H9 (cell line): ENCODE data around the gene LAMA3. TPM values are rescaled to one million over a fixed set of nuclear protein-coding genes. Genes with fewer than 3 reads are reported as not detected.

Source experiments
- DNase-seq: peaks from one replicate; pipeline ENCODE4 v3.0.0-alpha.2; 2017
- H2AFZ ChIP-seq: one replicate; pipeline ENCODE4 v1.6.1; 2013; ENCODE audit warnings: mild to moderate bottlenecking, low read length, control low read depth, moderate library complexity
- H2AK5ac ChIP-seq: 2 replicates; pipeline ENCODE4 v1.6.1; 2013; ENCODE audit warnings: low read length, control low read depth, mixed read lengths; ENCODE audit not compliant: insufficient read length
- H2BK120ac ChIP-seq: one replicate; pipeline ENCODE4 v1.6.1; 2013; ENCODE audit warnings: low read depth, mild to moderate bottlenecking, low read length, control low read depth, inconsistent platforms; ENCODE audit not compliant: poor library complexity, severe bottlenecking
- H2BK12ac ChIP-seq: 2 replicates; pipeline ENCODE4 v1.6.1; 2013; ENCODE audit warnings: low read length, control low read depth, mixed read lengths, low read depth; ENCODE audit not compliant: insufficient read length
- H2BK15ac ChIP-seq: 2 replicates; pipeline ENCODE4 v1.6.1; 2013; ENCODE audit warnings: low read depth, low read length, control low read depth
- H2BK20ac ChIP-seq: one replicate; pipeline ENCODE4 v1.6.1; 2013; ENCODE audit warnings: low read depth, mild to moderate bottlenecking, low read length, control low read depth, inconsistent platforms; ENCODE audit not compliant: poor library complexity, severe bottlenecking
- H2BK5ac ChIP-seq: 2 replicates; pipeline ENCODE4 v1.6.1; 2013; ENCODE audit warnings: low read length, control low read depth, mixed read lengths; ENCODE audit not compliant: insufficient read length
- H3K14ac ChIP-seq: 2 replicates; pipeline ENCODE4 v1.6.1; 2013; ENCODE audit warnings: low read length, control low read depth; ENCODE audit not compliant: insufficient read depth
- H3K18ac ChIP-seq: 2 replicates; pipeline ENCODE4 v1.6.1; 2013; ENCODE audit warnings: low read depth, mild to moderate bottlenecking, mixed read lengths, low read length, control low read depth; ENCODE audit not compliant: insufficient read length
- H3K23ac ChIP-seq: 2 replicates; pipeline ENCODE4 v1.6.1; 2013; ENCODE audit warnings: low read length, control low read depth, mixed read lengths, low read depth; ENCODE audit not compliant: insufficient read length
- H3K23me2 ChIP-seq: 2 replicates; pipeline ENCODE4 v1.6.1; 2013; ENCODE audit warnings: low read depth, mild to moderate bottlenecking, mixed read lengths, low read length, control low read depth; ENCODE audit not compliant: insufficient read length, poor library complexity, severe bottlenecking
- H3K27ac ChIP-seq: 2 replicates; pipeline ENCODE4 v1.5.1; 2013; ENCODE audit warnings: low read length, control low read depth, mixed read lengths, low read depth; ENCODE audit not compliant: insufficient read length
- H3K27me3 ChIP-seq: 2 replicates; pipeline ENCODE4 v1.6.1; 2013; ENCODE audit warnings: low read length, control low read depth, inconsistent platforms; ENCODE audit not compliant: insufficient read depth
- H3K4ac ChIP-seq: 2 replicates; pipeline ENCODE4 v1.6.1; 2013; ENCODE audit warnings: low read depth, mild to moderate bottlenecking, control low read depth, inconsistent platforms, low read length, moderate library complexity
- H3K4me1 ChIP-seq: 2 replicates; pipeline ENCODE4 v1.6.1; 2013; ENCODE audit warnings: low read length, control low read depth, inconsistent platforms; ENCODE audit not compliant: insufficient read depth
- H3K4me2 ChIP-seq: 2 replicates; pipeline ENCODE4 v1.6.1; 2013; ENCODE audit warnings: low read length, control low read depth, mixed read lengths; ENCODE audit not compliant: insufficient read length, insufficient read depth
- H3K56ac ChIP-seq: 2 replicates; pipeline ENCODE4 v1.6.1; 2013; ENCODE audit warnings: low read depth, mild to moderate bottlenecking, mixed read lengths, low read length, control low read depth; ENCODE audit not compliant: insufficient read length
- H3K79me1 ChIP-seq: 2 replicates; pipeline ENCODE4 v1.6.1; 2013; ENCODE audit warnings: low read depth, mild to moderate bottlenecking, moderate library complexity, low read length, control low read depth, inconsistent platforms; ENCODE audit not compliant: insufficient read depth, poor library complexity, severe bottlenecking
- H3K79me2 ChIP-seq: 2 replicates; pipeline ENCODE4 v1.6.1; 2013; ENCODE audit warnings: low read length, control low read depth, inconsistent platforms; ENCODE audit not compliant: insufficient read depth
- H3K9ac ChIP-seq: 2 replicates; pipeline ENCODE4 v1.6.1; 2013; ENCODE audit warnings: low read length, control low read depth, mixed read lengths; ENCODE audit not compliant: insufficient read length; ENCODE audit errors: extremely low read depth
- H3K9me3 ChIP-seq: one replicate; pipeline ENCODE4 v1.6.1; 2013; ENCODE audit warnings: low read depth, low read length, inconsistent platforms; ENCODE audit not compliant: control insufficient read depth
- H3T11ph ChIP-seq: one replicate; pipeline ENCODE4 v1.6.1; 2013; ENCODE audit warnings: mild to moderate bottlenecking, low read length, control low read depth, inconsistent platforms
- H4K20me1 ChIP-seq: one replicate; pipeline ENCODE4 v1.6.1; 2013; ENCODE audit not compliant: control insufficient read depth, insufficient read length, insufficient read depth
- H4K5ac ChIP-seq: 2 replicates; pipeline ENCODE4 v1.6.1; 2013; ENCODE audit warnings: low read depth, mild to moderate bottlenecking, mixed read lengths, low read length, control low read depth; ENCODE audit not compliant: insufficient read length
- H4K8ac ChIP-seq: replicated peaks from 2 replicates; pipeline ENCODE4 v1.6.1; 2013; ENCODE audit warnings: low read length, control low read depth, mixed read lengths, low read depth; ENCODE audit not compliant: insufficient read length
- H4K91ac ChIP-seq: 2 replicates; pipeline ENCODE4 v1.6.1; 2013; ENCODE audit warnings: low read depth, mild to moderate bottlenecking, moderate library complexity, mixed read lengths, low read length, control low read depth; ENCODE audit not compliant: insufficient read length
- H3K27ac Mint-ChIP-seq, 3 experiments: 2 replicates in 2 of 3; 3 replicates in 1 of 3; pipeline ENCODE4 v1.8.0; 2020 to 2021; ENCODE audit warnings: mixed read lengths in 3 of 3, mild to moderate bottlenecking in 1 of 3, moderate library complexity in 1 of 3
- H3K27me3 Mint-ChIP-seq: 2 replicates; pipeline ENCODE4 v1.8.0; 2021; ENCODE audit warnings: low read depth, mild to moderate bottlenecking, moderate library complexity, mixed read lengths
- H3K36me3 Mint-ChIP-seq, 3 experiments: 2 replicates in 2 of 3; 3 replicates in 1 of 3; pipeline ENCODE4 v1.8.0; 2020 to 2021; ENCODE audit warnings: low read depth in 3 of 3, mixed read lengths in 3 of 3; ENCODE audit not compliant: insufficient read depth in 1 of 3
- H3K4me1 Mint-ChIP-seq, 2 experiments: 2 replicates each; pipeline ENCODE4 v1.8.0; 2020; ENCODE audit warnings: mixed read lengths in 2 of 2
- H3K4me3 Mint-ChIP-seq, 2 experiments: 2 replicates in 1 of 2; 3 replicates in 1 of 2; pipeline ENCODE4 v1.8.0; 2020 to 2021; ENCODE audit warnings: mild to moderate bottlenecking in 2 of 2, mixed read lengths in 2 of 2, moderate library complexity in 1 of 2
- H3K9me3 Mint-ChIP-seq, 2 experiments: 2 replicates in 1 of 2; 3 replicates in 1 of 2; pipeline ENCODE4 v1.8.0; 2020; ENCODE audit warnings: mild to moderate bottlenecking in 2 of 2, mixed read lengths in 2 of 2, moderate library complexity in 1 of 2
- whole genome bisulfite sequencing: extraction: QIAGEN DNeasy Blood & Tissue Kit; methylation state at CpG from one replicate; pipeline ENCODE4 v1.1.7; 2013; ENCODE audit warnings: missing lambda C conversion rate, low lambda C conversion rate, mixed read lengths; ENCODE audit not compliant: insufficient read length; ENCODE audit errors: extremely low coverage; 5-methylcytosine and 5-hydroxymethylcytosine counted together
- total RNA-seq: library from RNA; stranded (reverse); gene quantifications from 2 replicates; pipeline ENCODE4 v1.2.1, GENCODE V29; 2021
- TF ChIP-seq, protein P1 (sequence below): fragments of 200-600 bp; sonication (generic); conservative IDR thresholded peaks from 3 replicates; pipeline ENCODE4 v1.8.0; 2021; ENCODE audit warnings: antibody characterized with exemption, mild to moderate bottlenecking

Gene LAMA3
- total RNA-seq, 1 experiment from 2014 or later, result 0.33 TPM

GRCh38 chr18:23832911-23833310 is 143.7 kb downstream of the LAMA3 start:
- no peak overlapping the region for H3K27ac ChIP-seq
- no peak overlapping the region for H3K4ac ChIP-seq
- Mint-ChIP-seq H3K27ac (no peak overlapping the region), H3K4me1 (no peaks in the 10 kb centered on the region; a peak in 1 of 4 replicates), H3K9me3 (no peaks in the 10 kb centered on the region), H3K27me3 (no peaks in the 10 kb centered on the region), H3K4me3 (no peak overlapping the region), H3K36me3 (no peaks in the 10 kb centered on the region)
- no peaks in the 10 kb centered on the region for H3K79me2 ChIP-seq
- H2BK12ac ChIP-seq, result no peak overlapping the region
- no peaks in the 10 kb centered on the region for H3K79me1 ChIP-seq
- H4K8ac ChIP-seq, result no peak overlapping the region
- DNase-seq, result no peak
- H2BK120ac ChIP-seq, result no peak overlapping the region
- no peak overlapping the region for H2BK20ac ChIP-seq
- no peaks in the 10 kb centered on the region for H3K27me3 ChIP-seq
- TF ChIP-seq, protein P1, sequence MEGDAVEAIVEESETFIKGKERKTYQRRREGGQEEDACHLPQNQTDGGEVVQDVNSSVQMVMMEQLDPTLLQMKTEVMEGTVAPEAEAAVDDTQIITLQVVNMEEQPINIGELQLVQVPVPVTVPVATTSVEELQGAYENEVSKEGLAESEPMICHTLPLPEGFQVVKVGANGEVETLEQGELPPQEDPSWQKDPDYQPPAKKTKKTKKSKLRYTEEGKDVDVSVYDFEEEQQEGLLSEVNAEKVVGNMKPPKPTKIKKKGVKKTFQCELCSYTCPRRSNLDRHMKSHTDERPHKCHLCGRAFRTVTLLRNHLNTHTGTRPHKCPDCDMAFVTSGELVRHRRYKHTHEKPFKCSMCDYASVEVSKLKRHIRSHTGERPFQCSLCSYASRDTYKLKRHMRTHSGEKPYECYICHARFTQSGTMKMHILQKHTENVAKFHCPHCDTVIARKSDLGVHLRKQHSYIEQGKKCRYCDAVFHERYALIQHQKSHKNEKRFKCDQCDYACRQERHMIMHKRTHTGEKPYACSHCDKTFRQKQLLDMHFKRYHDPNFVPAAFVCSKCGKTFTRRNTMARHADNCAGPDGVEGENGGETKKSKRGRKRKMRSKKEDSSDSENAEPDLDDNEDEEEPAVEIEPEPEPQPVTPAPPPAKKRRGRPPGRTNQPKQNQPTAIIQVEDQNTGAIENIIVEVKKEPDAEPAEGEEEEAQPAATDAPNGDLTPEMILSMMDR, result no peak
- H3K4me2 ChIP-seq, result no peak overlapping the region
- H3T11ph ChIP-seq, result no peak overlapping the region
- no CpG with 5 or more reads among the region's 3 CpGs for WGBS
- H3K9me3 ChIP-seq, result no peaks in the 10 kb centered on the region
- H2AK5ac ChIP-seq, result no peak overlapping the region
- H3K9ac ChIP-seq, result no peak overlapping the region
- no peak overlapping the region for H3K23ac ChIP-seq
- no peak overlapping the region for H2BK5ac ChIP-seq
- no peaks in the 10 kb centered on the region for H3K4me1 ChIP-seq
- H4K5ac ChIP-seq, result no peak overlapping the region
- no peaks in the 10 kb centered on the region for H4K20me1 ChIP-seq
- H3K23me2 ChIP-seq, result no peaks in the 10 kb centered on the region
- H2AFZ ChIP-seq, result no peak overlapping the region
- no peak overlapping the region for H3K14ac ChIP-seq
- H4K91ac ChIP-seq, result no peak overlapping the region
- H2BK15ac ChIP-seq, result no peak overlapping the region
- no peak overlapping the region for H3K18ac ChIP-seq
- H3K56ac ChIP-seq, result no peak overlapping the region
